Measurements from ENCODE around the gene PPM1H. TPM values are rescaled to one million over a fixed set of nuclear protein-coding genes. Genes with fewer than 3 reads are reported as not detected.

Gene PPM1H
- total and polyA plus RNA-seq, 2 donors (not counting 1 experiment from before 2014, with no cell fraction given) = 0.01 TPM; not detected in 1

GRCh38 chr12:62802321-62802720 is 132.6 kb downstream of the PPM1H start:
- 94% methylated on average over 2 of the region's 7 CpGs for WGBS (ENCODE audit: insufficient coverage)
- no peaks in the 10 kb centered on the region for H3K27me3 Mint-ChIP-seq

DNA sequence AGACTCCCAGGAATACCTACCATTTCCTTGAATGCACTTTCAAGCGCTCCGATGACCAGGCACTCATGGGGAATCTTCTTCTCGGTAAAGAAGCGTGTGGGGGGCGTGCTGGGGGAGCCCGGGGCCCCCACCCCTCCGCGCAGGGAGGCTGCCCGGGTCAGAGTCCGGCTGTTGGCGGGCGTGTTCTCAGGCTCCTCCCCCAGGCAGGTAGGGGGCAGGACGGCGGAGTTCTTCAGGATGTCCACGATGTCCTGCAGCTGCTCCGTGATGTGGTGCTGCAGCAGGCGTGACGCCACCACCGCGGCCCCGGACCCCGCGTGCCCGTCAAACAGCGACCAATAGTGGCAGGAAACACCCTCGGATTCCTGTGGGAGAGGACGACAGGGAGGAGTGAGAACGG is 133.2 kb downstream of the PPM1H start:
- POLR2A ChIA-PET = no interaction called here
- CTCF ChIA-PET = interaction anchor here (1.0 to 12.0 kb wide), 5 partner anchors 11 to 367 kb away, joined by 3 to 349 read pairs (median 6); no protein-coding TSS in a partner anchor

More at GRCh38 chr12:62802321-62802720, 132.6 kb downstream of the PPM1H start:
- no peak for DNase-seq
- no peak overlapping the region for H3K9ac ChIP-seq (ENCODE audit: low read length)
- no peak overlapping the region for H3K4me3 ChIP-seq (ENCODE audit: control extremely low read depth in 1 of 5, extremely low read depth in 1 of 5, insufficient read depth in 1 of 5, low read depth in 2 of 5, low read length in 4 of 5)
- TF ChIP-seq EZH2 (IDR thresholded peaks at IDR 0.05; ENCODE audit: borderline replicate concordance, insufficient read depth, low read depth, low read length, poor library complexity, severe bottlenecking) = no peak
- no peak for TF ChIP-seq CTCF (IDR thresholded peaks at IDR 0.05)
- Mint-ChIP-seq H3K9me3 (ENCODE audit: insufficient read depth) (no peaks in the 10 kb centered on the region), H3K4me1 (no peaks in the 10 kb centered on the region), H3K27ac (no peak overlapping the region), H3K4me3 (no peak overlapping the region)
- H3K27me3 ChIP-seq (replicated peaks in 1 of 4; ENCODE audit: control extremely low read depth in 1 of 4, control insufficient read depth in 3 of 4, insufficient read depth in 4 of 4, low read length in 3 of 4) = no peaks in the 10 kb centered on the region
- no peaks in the 10 kb centered on the region for H3K36me3 ChIP-seq (replicated peaks in 1 of 2; ENCODE audit: control extremely low read depth in 1 of 2, control insufficient read depth in 1 of 2, extremely low read depth in 1 of 2, insufficient read depth in 2 of 2, low read length in 1 of 2)
- no peaks in the 10 kb centered on the region for H4K20me1 ChIP-seq (ENCODE audit: control insufficient read depth, insufficient read depth, low read length, poor library complexity, severe bottlenecking)
- H3K4me2 ChIP-seq (replicated peaks; ENCODE audit: low read depth, low read length, poor library complexity, severe bottlenecking) = no peak overlapping the region
- H3K79me2 ChIP-seq (ENCODE audit: control insufficient read depth, insufficient read depth, low read length) = no peaks in the 10 kb centered on the region
- H2AFZ ChIP-seq (ENCODE audit: insufficient read depth, low read depth, low read length, poor library complexity, severe bottlenecking) = no peak overlapping the region
- POLR2A ChIA-PET = no interaction called here
- no peak overlapping the region for H3K27ac ChIP-seq (ENCODE audit: low read length in 2 of 2)
- no peaks in the 10 kb centered on the region for H3K4me1 ChIP-seq (ENCODE audit: control insufficient read depth in 2 of 2, insufficient read depth in 2 of 2, low read length in 2 of 2)
- CTCF ChIA-PET = interaction anchor here (1.0 to 12.0 kb wide), 5 partner anchors 8 to 367 kb away, joined by 3 to 349 read pairs (median 6); no protein-coding TSS in a partner anchor
- no peak for ATAC-seq (ENCODE audit: low read depth)
- intact Hi-C loops (cut with micrococcal nuclease) = no loop called here
- no peaks in the 10 kb centered on the region for H3K9me3 ChIP-seq (ENCODE audit: control extremely low read depth in 1 of 3, control insufficient read depth in 2 of 3, insufficient read depth in 1 of 3, low read length in 2 of 3)

More for the DNA sequence above, 133.2 kb downstream of the PPM1H start:
- no peak overlapping the region for H3K27ac ChIP-seq (ENCODE audit: low read length in 2 of 2)
- no peaks in the 10 kb centered on the region for H3K4me1 Mint-ChIP-seq
- H3K27me3 Mint-ChIP-seq = no peaks in the 10 kb centered on the region
- no peak overlapping the region for H2AFZ ChIP-seq (ENCODE audit: insufficient read depth, low read depth, low read length, poor library complexity, severe bottlenecking)
- H3K9me3 ChIP-seq (ENCODE audit: control extremely low read depth in 1 of 3, control insufficient read depth in 2 of 3, insufficient read depth in 1 of 3, low read length in 2 of 3) = no peaks in the 10 kb centered on the region
- no peaks in the 10 kb centered on the region for H3K27me3 ChIP-seq (replicated peaks in 1 of 4; ENCODE audit: control extremely low read depth in 1 of 4, control insufficient read depth in 3 of 4, insufficient read depth in 4 of 4, low read length in 3 of 4)
- TF ChIP-seq EZH2 (IDR thresholded peaks at IDR 0.05; ENCODE audit: borderline replicate concordance, insufficient read depth, low read depth, low read length, poor library complexity, severe bottlenecking) (no peak), CTCF (IDR thresholded peaks at IDR 0.05) (no peak)
- WGBS (ENCODE audit: insufficient coverage) = 96% methylated on average over 28 of the region's 28 CpGs
- H3K27ac Mint-ChIP-seq = no peak overlapping the region
- no peak overlapping the region for H3K4me3 Mint-ChIP-seq
- ATAC-seq (ENCODE audit: low read depth) (no peak), DNase-seq (no peak)
- intact Hi-C loops (cut with micrococcal nuclease) = no loop called here
- H4K20me1 ChIP-seq (ENCODE audit: control insufficient read depth, insufficient read depth, low read length, poor library complexity, severe bottlenecking) = no peaks in the 10 kb centered on the region
- H3K9ac ChIP-seq (ENCODE audit: low read length) = no peak overlapping the region
- no peaks in the 10 kb centered on the region for H3K79me2 ChIP-seq (ENCODE audit: control insufficient read depth, insufficient read depth, low read length)
- H3K36me3 ChIP-seq (replicated peaks in 1 of 2; ENCODE audit: control extremely low read depth in 1 of 2, control insufficient read depth in 1 of 2, extremely low read depth in 1 of 2, insufficient read depth in 2 of 2, low read length in 1 of 2) = no peaks in the 10 kb centered on the region
- H3K9me3 Mint-ChIP-seq (ENCODE audit: insufficient read depth) = no peaks in the 10 kb centered on the region
- no peak overlapping the region for H3K4me2 ChIP-seq (replicated peaks; ENCODE audit: low read depth, low read length, poor library complexity, severe bottlenecking)
- H3K4me1 ChIP-seq (ENCODE audit: control insufficient read depth in 2 of 2, insufficient read depth in 2 of 2, low read length in 2 of 2) = no peaks in the 10 kb centered on the region
- H3K4me3 ChIP-seq (ENCODE audit: control extremely low read depth in 1 of 5, extremely low read depth in 1 of 5, insufficient read depth in 1 of 5, low read depth in 2 of 5, low read length in 4 of 5) = no peak overlapping the region

Measured in B cell (primary cell).